OCI-LY7 (cell line): ENCODE results near the gene HSD3B1. TPM values are rescaled to one million over a fixed set of nuclear protein-coding genes. Genes with fewer than 3 reads are reported as not detected.

Source experiments
- BruUV-seq: library from RNA; stranded (reverse); fragments of 400-500 nt; replicated peaks from 2 replicates; lab custom pipeline; 2021; lab: Mats Ljungman, UMichigan
- CTCF ChIA-PET: fragments of 300-600 bp; sonication (Branson Sonifier 250); formaldehyde crosslinking; loops from one replicate; lab custom pipeline; 2022; ENCODE audit warnings: antibody characterized with exemption; ENCODE audit not compliant: unreplicated experiment; lab: Charles Lee
- POLR2A ChIA-PET: fragments of 300-600 bp; sonication (Branson Sonifier 250); formaldehyde crosslinking; loops from one replicate; lab custom pipeline; 2022; ENCODE audit warnings: antibody characterized with exemption; lab: Charles Lee
- DNase-seq: peaks from one replicate; pipeline ENCODE4 v3.0.0-alpha.2; 2015; ENCODE audit warnings: low spot score
- H2AFZ ChIP-seq: fragments of 200-600 bp; sonication (generic), shearing (Covaris generic); 2 replicates; pipeline ENCODE4 v1.6.1; 2014; ENCODE audit warnings: mild to moderate bottlenecking, antibody characterized with exemption, low read length, moderate library complexity
- H3K27ac ChIP-seq: fragments of 200-600 bp; sonication (generic); 2 replicates; pipeline ENCODE4 v1.5.1; 2014; ENCODE audit warnings: mixed run types, low read depth, mild to moderate bottlenecking, moderate library complexity, low read length, inconsistent platforms; ENCODE audit not compliant: poor library complexity, severe bottlenecking
- H3K36me3 ChIP-seq: fragments of 200-600 bp; sonication (generic); 2 replicates; pipeline ENCODE4 v1.6.1; 2014; ENCODE audit warnings: mild to moderate bottlenecking, antibody characterized with exemption, low read length, moderate library complexity, mixed read lengths; ENCODE audit not compliant: insufficient read depth
- H3K4me1 ChIP-seq: fragments of 200-600 bp; sonication (generic); 2 replicates; pipeline ENCODE4 v1.5.1; 2014; ENCODE audit warnings: mild to moderate bottlenecking, low read length; ENCODE audit not compliant: insufficient read depth, poor library complexity, severe bottlenecking
- H3K4me2 ChIP-seq: fragments of 200-600 bp; sonication (generic); 2 replicates; pipeline ENCODE4 v1.6.1; 2014; ENCODE audit warnings: mild to moderate bottlenecking, low read length
- H3K4me3 ChIP-seq: fragments of 200-600 bp; sonication (generic); 2 replicates; pipeline ENCODE4 v1.5.1; 2014; ENCODE audit warnings: mild to moderate bottlenecking, low read depth, low read length; ENCODE audit not compliant: poor library complexity, severe bottlenecking
- H3K79me2 ChIP-seq: fragments of 200-600 bp; sonication (generic); 2 replicates; pipeline ENCODE4 v1.6.1; 2016; ENCODE audit warnings: low read depth, mild to moderate bottlenecking, low read length, moderate library complexity, mixed read lengths; ENCODE audit not compliant: insufficient read depth
- H3K9me2 ChIP-seq: fragments of 200-600 bp; sonication (generic); 2 replicates; pipeline ENCODE4 v1.6.1; 2016; ENCODE audit warnings: mild to moderate bottlenecking, low read length, mixed read lengths; ENCODE audit not compliant: insufficient read depth
- H3K9me3 ChIP-seq: fragments of 200-600 bp; sonication (generic); 2 replicates; pipeline ENCODE4 v1.6.1; 2014; ENCODE audit warnings: mild to moderate bottlenecking, mixed run types, low read length, mixed read lengths
- H4K20me1 ChIP-seq: fragments of 200-600 bp; sonication (generic); 2 replicates; pipeline ENCODE4 v1.6.1; 2014; ENCODE audit warnings: mild to moderate bottlenecking, antibody characterized with exemption, low read length, moderate library complexity, mixed read lengths; ENCODE audit not compliant: insufficient read depth
- CTCF ChIP-seq: fragments of 200-600 bp; sonication (generic); conservative IDR thresholded peaks from 2 replicates; pipeline ENCODE4 v1.5.1; 2014; ENCODE audit warnings: mild to moderate bottlenecking, antibody characterized with exemption, low read length, moderate library complexity, mixed read lengths
- EZH2phosphoT487 ChIP-seq: fragments of 200-600 bp; sonication (generic); IDR thresholded peaks from 2 replicates; pipeline ENCODE4 v1.6.1; 2018; ENCODE audit warnings: low read depth, borderline replicate concordance, mild to moderate bottlenecking, mixed run types, antibody characterized with exemption, low read length, moderate library complexity, mixed read lengths
- intact Hi-C: fragments of 100-400 bp; cut with micrococcal nuclease; formaldehyde crosslinking; loops from one replicate; pipeline ENCODE4 v1.10.0; 2022; ENCODE audit not compliant: unreplicated experiment
- total RNA-seq, 2 experiments: library from RNA; depleted of rRNA in 1 of 2; stranded (reverse); fragments of >200 nt in 1 of 2; shearing (Covaris generic) in 1 of 2; gene quantifications; 2 replicates each; pipeline ENCODE4 v1.2.3, GENCODE V29; 2014 to 2022

Gene HSD3B1
- total RNA-seq, 2 experiments from 2014 or later: not detected

- Histone ChIP-seq H3K36me3 (no peaks in the 10 kb centered on the region), H3K27ac (no peak overlapping the region), H3K4me1 (no peaks in the 10 kb centered on the region), H3K4me3 (no peak overlapping the region), H3K9me2 (no peaks in the 10 kb centered on the region), H4K20me1 (no peaks in the 10 kb centered on the region), H3K9me3 (no peaks in the 10 kb centered on the region), H3K4me2 (no peak overlapping the region), H2AFZ (no peak overlapping the region), H3K79me2 (no peaks in the 10 kb centered on the region)
- POLR2A ChIA-PET: no interaction called here
- DNase-seq: no peak
- no peak for TF ChIP-seq EZH2phosphoT487
- no peak for TF ChIP-seq CTCF
- BruUV-seq: no TSS peak
- intact Hi-C loops: loop anchor here (10.0 kb wide), 1 partner anchor 187 kb away; no protein-coding TSS in a partner anchor
- CTCF ChIA-PET: no interaction called here
Observed at GRCh38 chr1:119471566-119471965, 35.4 kb upstream of the HSD3B1 start.

GRCh38 chr1:119472080-119472818 lies 34.8 kb upstream of the HSD3B1 start:
- H3K4me3 ChIP-seq: no peak overlapping the region
- CTCF ChIA-PET: no interaction called here
- no peaks in the 10 kb centered on the region for H3K4me1 ChIP-seq
- POLR2A ChIA-PET: interaction anchor here (0.8 kb wide), 1 partner anchor 17 kb away, joined by 3 read pairs; no protein-coding TSS in a partner anchor
- no TSS peak for BruUV-seq
- H3K9me3 ChIP-seq: no peaks in the 10 kb centered on the region
- no peak overlapping the region for H3K4me2 ChIP-seq
- no peaks in the 10 kb centered on the region for H3K36me3 ChIP-seq
- H3K9me2 ChIP-seq: no peaks in the 10 kb centered on the region
- no peak for DNase-seq
- intact Hi-C loops: loop anchor here (10.0 kb wide), 1 partner anchor 187 kb away; no protein-coding TSS in a partner anchor
- H3K79me2 ChIP-seq: no peaks in the 10 kb centered on the region
- no peaks in the 10 kb centered on the region for H4K20me1 ChIP-seq
- no peak overlapping the region for H2AFZ ChIP-seq
- TF ChIP-seq CTCF (no peak), EZH2phosphoT487 (no peak)
- no peak overlapping the region for H3K27ac ChIP-seq

- Histone ChIP-seq H3K27ac (no peak overlapping the region), H4K20me1 (no peaks in the 10 kb centered on the region), H3K4me1 (no peaks in the 10 kb centered on the region), H3K4me3 (no peak overlapping the region), H3K4me2 (no peak overlapping the region), H2AFZ (no peak overlapping the region), H3K9me2 (no peaks in the 10 kb centered on the region), H3K79me2 (no peaks in the 10 kb centered on the region), H3K36me3 (no peaks in the 10 kb centered on the region), H3K9me3 (no peaks in the 10 kb centered on the region)
- ChIA-PET POLR2A (interaction anchor here (0.8 kb wide), 1 partner anchor 17 kb away, joined by 3 read pairs; no protein-coding TSS in a partner anchor), CTCF (no interaction called here)
- intact Hi-C loops: loop anchor here (10.0 kb wide), 1 partner anchor 188 kb away; no protein-coding TSS in a partner anchor
- TF ChIP-seq CTCF: no peak
- no peak for TF ChIP-seq EZH2phosphoT487
- no TSS peak for BruUV-seq
- DNase-seq: no peak
Observed at GRCh38 chr1:119472819-119473175, 34.2 kb upstream of the HSD3B1 start.
